ENCODE results near the gene AP2S1.

DNA sequence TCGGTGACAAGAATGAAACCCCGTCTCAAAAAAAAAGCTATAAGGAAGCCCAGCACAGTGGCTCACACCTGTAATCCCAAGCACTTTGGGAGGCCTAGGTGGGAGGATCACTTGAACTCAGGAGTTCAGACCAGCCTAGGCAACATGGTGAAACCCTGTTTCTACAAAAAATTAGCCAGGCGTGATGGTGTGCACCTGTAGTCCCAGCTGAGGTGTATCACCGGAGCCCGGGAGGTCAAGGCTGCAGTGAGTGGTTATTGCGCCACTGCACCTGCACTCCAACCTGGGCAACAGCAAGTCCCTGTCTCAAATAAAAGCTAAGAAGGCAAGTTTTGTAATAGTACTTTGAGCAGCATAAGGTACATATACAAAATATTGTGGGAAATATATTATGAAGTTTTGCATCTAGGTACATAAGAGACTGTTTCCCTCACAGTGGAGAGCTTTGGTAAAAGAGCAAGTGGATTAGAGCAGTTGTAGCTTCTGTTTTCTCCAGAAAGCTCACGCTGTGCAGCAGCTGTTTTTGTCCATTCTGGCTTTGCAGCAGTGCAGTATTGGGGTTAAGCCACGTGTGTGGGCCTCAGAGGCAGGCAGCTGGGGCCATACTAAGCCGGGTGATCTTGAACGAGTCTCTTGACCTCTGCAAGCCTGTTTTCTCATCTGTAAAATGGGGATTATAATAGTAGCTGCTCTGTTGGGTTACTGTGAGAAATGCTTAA lies 45.6 kb upstream of the AP2S1 start:
- TF ChIP-seq, protein P1, sequence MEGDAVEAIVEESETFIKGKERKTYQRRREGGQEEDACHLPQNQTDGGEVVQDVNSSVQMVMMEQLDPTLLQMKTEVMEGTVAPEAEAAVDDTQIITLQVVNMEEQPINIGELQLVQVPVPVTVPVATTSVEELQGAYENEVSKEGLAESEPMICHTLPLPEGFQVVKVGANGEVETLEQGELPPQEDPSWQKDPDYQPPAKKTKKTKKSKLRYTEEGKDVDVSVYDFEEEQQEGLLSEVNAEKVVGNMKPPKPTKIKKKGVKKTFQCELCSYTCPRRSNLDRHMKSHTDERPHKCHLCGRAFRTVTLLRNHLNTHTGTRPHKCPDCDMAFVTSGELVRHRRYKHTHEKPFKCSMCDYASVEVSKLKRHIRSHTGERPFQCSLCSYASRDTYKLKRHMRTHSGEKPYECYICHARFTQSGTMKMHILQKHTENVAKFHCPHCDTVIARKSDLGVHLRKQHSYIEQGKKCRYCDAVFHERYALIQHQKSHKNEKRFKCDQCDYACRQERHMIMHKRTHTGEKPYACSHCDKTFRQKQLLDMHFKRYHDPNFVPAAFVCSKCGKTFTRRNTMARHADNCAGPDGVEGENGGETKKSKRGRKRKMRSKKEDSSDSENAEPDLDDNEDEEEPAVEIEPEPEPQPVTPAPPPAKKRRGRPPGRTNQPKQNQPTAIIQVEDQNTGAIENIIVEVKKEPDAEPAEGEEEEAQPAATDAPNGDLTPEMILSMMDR (IDR thresholded peaks at IDR 0.05) = no peak
- TF ChIP-seq POLR2A (IDR thresholded peaks at IDR 0.05) = no peak
